HEK293 (cell line): ENCODE measurements around the gene ESRRG.

ENCODE experiments used
- CTCF ChIA-PET: fragments of 350-600 bp; formaldehyde crosslinking; extraction: SDS; loops from one replicate; lab custom pipeline; 2021; ENCODE audit warnings: antibody characterized with exemption; lab: Yijun Ruan, JAX
- POLR2A ChIA-PET: fragments of 300-600 bp; formaldehyde crosslinking; extraction: SDS; loops from one replicate; lab custom pipeline; 2020; ENCODE audit warnings: antibody characterized with exemption, inconsistent platforms; lab: Yijun Ruan, JAX
- H3K27ac ChIP-seq: fragments of 200-500 bp; sonication (Bioruptor generic); 2 replicates; pipeline ENCODE4 v1.5.1; 2014; ENCODE audit warnings: low read depth, low read length, control low read depth, inconsistent platforms; ENCODE audit errors: extremely low read depth
- H3K36me3 ChIP-seq, 2 experiments: fragments of 200-500 bp in 1 of 2; sonication (Bioruptor generic) in 1 of 2; 1 replicate in 1 of 2; 2 replicates in 1 of 2; pipeline ENCODE4 v1.5.1; 2014 to 2017; ENCODE audit warnings: inconsistent platforms in 2 of 2, low read length in 2 of 2; ENCODE audit not compliant: control insufficient read depth in 2 of 2, insufficient read depth in 1 of 2
- H3K4me1 ChIP-seq: fragments of 200-500 bp; sonication (Bioruptor generic); 2 replicates; pipeline ENCODE4 v1.5.1; 2014; ENCODE audit warnings: mild to moderate bottlenecking, low read length, inconsistent platforms; ENCODE audit not compliant: control insufficient read depth, insufficient read depth
- H3K4me3 ChIP-seq: 2 replicates; pipeline ENCODE4 v1.5.1; 2011; ENCODE audit warnings: low read depth, mild to moderate bottlenecking, control low read depth, low read length, moderate library complexity
- H3K9me3 ChIP-seq: fragments of 200-500 bp; sonication (Bioruptor generic); 2 replicates; pipeline ENCODE4 v1.5.1; 2014; ENCODE audit warnings: low read depth, low read length, inconsistent platforms; ENCODE audit not compliant: control insufficient read depth, insufficient read depth
- ATF2 ChIP-seq: fragments of 450-650 bp; formaldehyde crosslinking; IDR thresholded peaks from 2 replicates; pipeline ENCODE4 v1.5.1; 2016; ENCODE audit warnings: missing biosample characterization, missing genetic modification characterization, low read depth
- HOXA7 ChIP-seq: sonication (generic); formaldehyde crosslinking; IDR thresholded peaks from 2 replicates; pipeline ENCODE4 v1.8.1; 2022; ENCODE audit warnings: missing genetic modification reagents, borderline replicate concordance
- HOXC10 ChIP-seq: sonication (generic); formaldehyde crosslinking; IDR thresholded peaks from 2 replicates; pipeline ENCODE4 v1.8.1; 2023; ENCODE audit warnings: mild to moderate bottlenecking, missing genetic modification reagents
- KLF17 ChIP-seq: fragments of 450-650 bp; formaldehyde crosslinking; IDR thresholded peaks from 2 replicates; pipeline ENCODE4 v1.5.1; 2016; ENCODE audit warnings: missing biosample characterization, missing genetic modification characterization
- MEIS1 ChIP-seq: sonication (generic); formaldehyde crosslinking; IDR thresholded peaks from 2 replicates; pipeline ENCODE4 v1.8.1; 2022; ENCODE audit warnings: missing genetic modification reagents, mild to moderate bottlenecking, borderline replicate concordance
- OVOL3 ChIP-seq: fragments of 450-650 bp; formaldehyde crosslinking; IDR thresholded peaks from 2 replicates; pipeline ENCODE4 v1.5.1; 2016; ENCODE audit warnings: missing biosample characterization, missing genetic modification characterization
- PRDM1 ChIP-seq: fragments of 450-650 bp; formaldehyde crosslinking; IDR thresholded peaks from 2 replicates; pipeline ENCODE4; 2016; ENCODE audit warnings: missing biosample characterization, missing genetic modification characterization
- PRDM4 ChIP-seq: fragments of 450-650 bp; formaldehyde crosslinking; IDR thresholded peaks from 2 replicates; pipeline ENCODE4 v1.5.1; 2017; ENCODE audit warnings: missing biosample characterization, missing genetic modification characterization
- SCRT2 ChIP-seq: fragments of 450-650 bp; formaldehyde crosslinking; IDR thresholded peaks from 2 replicates; pipeline ENCODE4 v1.5.1; 2016; ENCODE audit warnings: missing biosample characterization, missing genetic modification characterization
- ZBTB1 ChIP-seq: fragments of 450-650 bp; formaldehyde crosslinking; IDR thresholded peaks from 2 replicates; pipeline ENCODE4 v1.5.1; 2016; ENCODE audit warnings: missing biosample characterization, missing genetic modification characterization
- ZBTB7A ChIP-seq: fragments of 450-650 bp; formaldehyde crosslinking; IDR thresholded peaks from 2 replicates; pipeline ENCODE4 v1.5.1; 2016; ENCODE audit warnings: low read depth, missing biosample characterization, missing genetic modification characterization
- ZFP3 ChIP-seq: fragments of 450-650 bp; formaldehyde crosslinking; IDR thresholded peaks from 2 replicates; pipeline ENCODE4 v1.5.1; 2016; ENCODE audit warnings: low read depth, missing biosample characterization, missing genetic modification characterization
- ZFP69B ChIP-seq: fragments of 450-650 bp; formaldehyde crosslinking; IDR thresholded peaks from 2 replicates; pipeline ENCODE4 v1.5.1; 2016; ENCODE audit warnings: missing biosample characterization, missing genetic modification characterization
- ZNF114 ChIP-seq: fragments of 450-650 bp; formaldehyde crosslinking; IDR thresholded peaks from 2 replicates; pipeline ENCODE4 v1.5.0; 2017; ENCODE audit warnings: missing biosample characterization, missing genetic modification characterization
- ZNF280C ChIP-seq: fragments of 450-650 bp; formaldehyde crosslinking; IDR thresholded peaks from 2 replicates; pipeline ENCODE4 v1.5.1; 2016; ENCODE audit warnings: missing biosample characterization, missing genetic modification characterization
- ZNF366 ChIP-seq: fragments of 450-650 bp; formaldehyde crosslinking; conservative IDR thresholded peaks from 2 replicates; pipeline ENCODE4 v1.5.1; 2016; ENCODE audit warnings: missing biosample characterization, missing genetic modification characterization
- ZNF449 ChIP-seq: fragments of 450-650 bp; formaldehyde crosslinking; IDR thresholded peaks from 2 replicates; pipeline ENCODE4 v1.5.1; 2017; ENCODE audit warnings: missing biosample characterization, mild to moderate bottlenecking, missing genetic modification characterization, moderate library complexity
- ZNF530 ChIP-seq: fragments of 450-650 bp; formaldehyde crosslinking; IDR thresholded peaks from 2 replicates; pipeline ENCODE4 v1.5.1; 2016; ENCODE audit warnings: low read depth, missing biosample characterization, missing genetic modification characterization
- ZNF600 ChIP-seq: fragments of 450-650 bp; formaldehyde crosslinking; IDR thresholded peaks from 2 replicates; pipeline ENCODE4 v1.5.1; 2016; ENCODE audit warnings: missing biosample characterization, missing genetic modification characterization
- ZNF660 ChIP-seq: fragments of 450-650 bp; IDR thresholded peaks from 2 replicates; pipeline ENCODE4 v1.5.1; 2018; ENCODE audit warnings: missing biosample characterization, mild to moderate bottlenecking, missing genetic modification characterization
- ZNF677 ChIP-seq: fragments of 450-650 bp; IDR thresholded peaks from 2 replicates; pipeline ENCODE4 v1.5.0; 2018; ENCODE audit warnings: missing biosample characterization, mild to moderate bottlenecking, missing genetic modification characterization, moderate library complexity
- ZNF747 ChIP-seq: fragments of 450-650 bp; formaldehyde crosslinking; IDR thresholded peaks from 2 replicates; pipeline ENCODE4 v1.5.1; 2016; ENCODE audit warnings: missing biosample characterization, missing genetic modification characterization
- ZNF777 ChIP-seq: fragments of 450-650 bp; formaldehyde crosslinking; IDR thresholded peaks from 2 replicates; pipeline ENCODE4 v1.5.1; 2017; ENCODE audit warnings: missing biosample characterization, missing genetic modification characterization, borderline replicate concordance
- ZSCAN18 ChIP-seq: fragments of 450-650 bp; formaldehyde crosslinking; IDR thresholded peaks from 2 replicates; pipeline ENCODE4 v1.5.1; 2016; ENCODE audit warnings: missing biosample characterization, missing genetic modification characterization

Gene ESRRG

GRCh38 chr1:216478238-216478637, 245.0 kb downstream of the ESRRG start (continued):
- TF ChIP-seq ZBTB7A (tag by site-specific recombination) = no peak
- no peak for TF ChIP-seq ZNF677 (tag by site-specific recombination)
- TF ChIP-seq ZNF114 (tag by site-specific recombination) = no peak
- no peak for TF ChIP-seq ZNF530 (tag by site-specific recombination)
- TF ChIP-seq KLF17 = no peak
- TF ChIP-seq HOXC10 (CRISPR knock-in tag) = no peak
- TF ChIP-seq ZFP3 (tag by site-specific recombination) = no peak
- TF ChIP-seq ZFP69B = no peak

GRCh38 chr1:216476341-216476740, 246.9 kb downstream of the ESRRG start:
- no peaks in the 10 kb centered on the region for H3K4me1 ChIP-seq
- CTCF ChIA-PET = no interaction called here
- POLR2A ChIA-PET = no interaction called here
- H3K4me3 ChIP-seq = no peak overlapping the region
- H3K36me3 ChIP-seq = no peaks in the 10 kb centered on the region
- no peaks in the 10 kb centered on the region for H3K9me3 ChIP-seq
- no peak overlapping the region for H3K27ac ChIP-seq
- no peak for TF ChIP-seq ZNF777 (tag by site-specific recombination)
- TF ChIP-seq ZBTB1 (tag by site-specific recombination) = no peak
- no peak for TF ChIP-seq ZNF600
- TF ChIP-seq OVOL3 (tag by site-specific recombination) = no peak
- no peak for TF ChIP-seq SCRT2 (tag by site-specific recombination)
- no peak for TF ChIP-seq PRDM4 (tag by site-specific recombination)
- no peak for TF ChIP-seq ZNF747 (tag by site-specific recombination)
- no peak for TF ChIP-seq MEIS1 (CRISPR knock-in tag)

GRCh38 chr1:216475659-216476276, 247.5 kb downstream of the ESRRG start:
- Histone ChIP-seq H3K4me3 (no peak overlapping the region), H3K36me3 (no peaks in the 10 kb centered on the region), H3K4me1 (no peaks in the 10 kb centered on the region), H3K9me3 (no peaks in the 10 kb centered on the region), H3K27ac (no peak overlapping the region)
- CTCF ChIA-PET = no interaction called here
- POLR2A ChIA-PET = no interaction called here
- TF ChIP-seq ZNF660 (tag by site-specific recombination) (no peak), ATF2 (no peak), HOXA7 (no peak), ZSCAN18 (tag by site-specific recombination) (no peak), PRDM1 (tag by site-specific recombination) (no peak), ZNF366 (tag by site-specific recombination) (no peak), ZNF280C (tag by site-specific recombination) (no peak), ZNF449 (no peak)
